GM18870 (cell line): ENCODE data around the gene TBC1D13.

ENCODE experiments used
- ATAC-seq: cut with Tn5 transposase; IDR thresholded peaks from one replicate; pipeline ENCODE4 v1.9.1; 2021; ENCODE audit warnings: moderate library complexity; ENCODE audit not compliant: unreplicated experiment

The TBC1D13 gene

DNA sequence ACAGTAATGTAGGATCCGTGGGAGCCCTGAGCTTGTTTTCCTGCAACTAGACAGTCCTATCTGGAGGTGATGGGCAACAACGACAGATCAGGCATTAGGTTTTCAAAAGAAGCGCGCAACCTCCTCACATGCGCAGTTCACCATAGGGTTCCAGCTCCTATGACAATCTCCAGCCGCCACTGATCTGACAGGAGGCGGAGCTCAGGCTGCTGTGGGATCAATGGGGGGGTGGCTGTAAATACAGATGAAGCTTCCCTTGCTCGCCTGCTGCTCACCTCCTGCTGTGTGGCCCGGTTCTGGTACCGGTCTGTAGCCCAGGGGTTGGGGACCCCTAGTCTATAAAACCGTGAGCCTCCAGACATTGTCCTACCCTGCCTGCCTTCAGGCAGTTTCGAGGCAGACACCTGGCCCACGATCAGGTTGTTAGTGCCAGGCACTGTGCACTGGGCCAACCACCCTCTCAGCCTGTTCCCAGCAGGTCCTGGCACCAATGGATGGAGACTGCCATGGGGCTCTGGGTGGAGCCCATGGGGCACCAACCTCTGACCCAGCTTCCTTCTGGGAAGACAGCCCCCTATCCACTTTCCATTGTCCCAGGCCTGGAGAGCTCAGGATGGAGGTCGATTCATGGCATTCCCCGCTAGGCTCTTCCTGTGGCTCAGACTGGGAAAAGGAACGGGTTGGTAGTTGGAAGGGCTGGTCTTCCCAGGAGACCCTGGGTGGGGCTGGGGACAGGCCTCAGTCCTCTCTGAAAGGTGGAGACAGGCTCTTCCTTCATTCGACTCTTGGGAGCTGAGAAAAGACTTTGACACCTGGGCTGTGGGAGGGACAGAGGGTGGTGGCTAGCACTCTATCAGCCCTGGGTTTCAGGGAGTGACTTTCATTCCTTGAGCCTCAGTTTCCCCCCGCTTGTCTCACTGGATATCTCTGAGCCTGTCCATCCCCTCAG is 32.9 kb downstream of the TBC1D13 start:
- ATAC-seq: no peak

DNA sequence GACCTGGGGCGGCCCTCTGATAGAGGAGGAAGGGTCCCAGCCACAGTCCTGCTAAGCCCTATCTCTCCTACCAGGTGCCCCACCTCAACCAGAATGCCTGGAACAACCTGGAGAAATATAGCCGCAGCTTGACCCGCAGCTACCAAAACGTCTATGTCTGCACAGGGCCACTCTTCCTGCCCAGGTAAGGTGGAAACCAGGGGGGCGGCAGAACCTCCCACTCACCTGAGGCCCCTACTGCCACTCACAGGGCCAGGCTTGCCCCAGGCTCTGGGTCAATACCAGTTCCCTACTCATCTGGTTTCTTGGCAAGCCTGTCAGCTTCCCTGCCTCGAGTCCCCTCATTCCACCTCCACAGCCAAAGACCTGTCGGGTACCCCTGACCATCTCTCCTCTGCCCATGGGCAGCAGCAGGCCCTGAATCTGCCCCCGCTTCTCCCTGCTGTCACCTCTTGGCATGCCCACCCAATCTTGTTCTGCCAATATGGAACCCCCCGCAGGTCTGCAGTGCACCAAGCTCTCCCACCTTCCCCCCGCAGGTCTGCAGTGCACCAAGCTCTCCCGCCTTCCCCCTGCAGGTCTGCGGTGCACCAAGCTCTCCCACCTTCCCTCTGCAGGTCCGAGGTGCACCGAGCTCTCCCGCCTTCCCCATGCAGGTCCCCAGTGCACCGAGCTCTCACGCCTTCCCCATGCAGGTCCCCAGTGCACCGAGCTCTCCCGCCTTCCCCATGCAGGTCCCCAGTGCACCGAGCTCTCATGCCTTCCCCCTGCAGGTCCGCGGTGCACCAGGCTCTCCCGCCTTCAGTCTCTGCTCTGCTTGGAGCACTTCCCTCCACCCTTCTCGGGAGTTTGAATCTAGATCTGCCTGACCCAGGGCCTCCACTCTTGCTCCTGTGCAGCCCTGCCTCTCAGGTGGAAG is 33.9 kb downstream of the TBC1D13 start:
- ATAC-seq: no peak

DNA sequence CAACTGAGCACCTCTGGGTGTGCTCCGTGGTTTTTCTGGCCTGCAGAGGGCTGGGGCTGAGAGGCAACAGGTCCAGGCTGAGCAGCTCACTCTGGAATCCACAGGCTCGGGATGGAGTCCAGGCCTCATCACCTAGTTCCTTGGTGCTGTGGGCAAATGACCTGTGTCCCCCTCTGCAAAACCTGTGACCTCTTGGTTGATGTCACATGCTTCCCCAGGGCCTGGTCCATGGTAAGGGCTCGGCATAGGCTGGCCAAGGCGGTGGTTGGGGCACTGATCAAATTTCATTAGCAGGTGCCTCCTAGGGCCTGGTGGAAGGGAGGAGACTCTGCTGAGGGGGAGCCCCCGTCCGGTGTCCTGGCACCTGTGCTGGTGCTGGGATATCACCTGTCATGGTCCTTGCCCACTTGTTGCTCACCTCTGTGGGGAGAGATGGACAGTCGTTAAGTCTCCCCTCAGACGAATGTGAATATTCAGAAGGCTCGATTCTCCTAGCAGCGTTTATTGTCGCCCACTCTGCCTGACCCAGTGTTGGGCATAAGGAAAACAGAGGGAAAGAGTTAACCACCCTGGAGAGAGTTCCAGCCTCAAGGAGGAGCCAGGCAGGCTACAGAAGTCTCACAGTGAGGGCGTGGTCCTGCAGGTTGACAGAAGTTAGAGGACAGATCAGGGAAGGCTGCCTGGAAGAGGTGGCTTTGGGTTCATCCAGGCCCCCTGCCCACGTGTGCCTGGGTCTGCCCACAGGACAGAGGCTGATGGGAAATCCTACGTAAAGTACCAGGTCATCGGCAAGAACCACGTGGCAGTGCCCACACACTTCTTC is 34.7 kb downstream of the TBC1D13 start:
- ATAC-seq: no peak

GRCh38 chr9:128822407-128823042 is 35.5 kb downstream of the TBC1D13 start:
- no peak for ATAC-seq

GRCh38 chr9:128823362-128823902 is 36.4 kb downstream of the TBC1D13 start:
- ATAC-seq: no peak

DNA sequence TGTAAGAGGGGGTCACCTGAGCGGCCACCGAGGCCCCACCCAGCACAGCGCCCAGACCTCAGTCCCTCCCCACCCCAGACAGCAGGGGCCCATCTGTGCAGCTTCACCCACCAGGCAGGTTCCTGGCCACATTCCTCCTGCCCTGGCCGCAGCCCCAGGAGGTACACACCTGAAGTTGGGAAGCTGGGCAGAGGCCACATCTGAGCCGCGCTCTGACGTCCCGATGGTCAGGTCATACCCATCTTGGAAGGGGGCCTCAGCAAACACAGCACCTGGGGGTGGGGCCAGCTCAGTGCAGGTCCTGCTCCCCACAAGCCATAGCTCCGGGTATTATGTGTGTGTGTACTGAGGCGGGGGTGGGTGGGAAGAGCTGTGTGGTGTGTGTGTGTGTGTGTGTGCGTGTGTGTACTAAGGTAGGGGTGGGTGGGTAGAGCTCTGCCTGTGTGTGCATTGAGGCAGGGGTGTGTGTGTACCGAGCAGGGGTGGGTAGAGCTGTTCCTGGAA is 36.9 kb downstream of the TBC1D13 start:
- ATAC-seq: no peak

DNA sequence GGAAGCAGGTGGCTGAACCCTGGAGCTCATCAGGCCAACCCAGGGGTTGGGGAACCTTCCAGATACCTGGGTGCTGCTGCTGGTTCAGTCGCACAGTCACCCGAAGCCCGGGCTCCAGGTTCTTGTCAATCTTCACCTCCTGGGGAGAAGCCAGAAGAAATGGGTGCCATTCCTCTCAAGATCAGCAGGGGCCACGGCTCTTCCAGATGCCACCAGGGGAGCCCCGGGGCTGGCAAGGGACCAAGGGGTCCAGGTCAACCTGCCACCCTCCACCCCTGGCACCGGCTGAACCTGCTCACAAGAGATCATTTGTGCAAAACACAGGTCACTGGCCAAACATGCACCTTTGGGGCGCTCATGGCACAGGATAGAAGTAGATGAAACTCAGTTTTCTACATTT is 37.9 kb downstream of the TBC1D13 start:
- no peak for ATAC-seq

- no peak for ATAC-seq
Observed at GRCh38 chr9:128825923-128826700, 39.1 kb downstream of the TBC1D13 start.

DNA sequence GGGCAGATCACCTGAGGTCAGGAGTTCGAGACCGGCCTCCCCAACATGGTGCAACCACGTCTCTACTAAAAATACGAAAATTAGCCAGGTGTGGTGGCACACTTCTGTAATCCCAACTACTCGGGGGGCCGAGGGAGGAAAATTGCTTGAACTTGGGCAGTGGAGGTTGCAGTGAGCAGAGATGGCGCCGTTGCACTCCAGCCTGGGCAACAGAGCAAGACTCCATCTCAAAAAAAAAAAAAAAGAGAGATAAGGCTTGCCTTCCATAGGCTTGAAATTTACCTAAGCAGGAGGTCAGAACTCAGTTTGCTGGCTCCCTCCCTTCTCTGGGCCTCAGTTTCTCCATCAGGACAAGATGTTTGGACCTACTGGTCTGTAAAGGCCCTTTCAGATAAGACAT is 41.2 kb downstream of the TBC1D13 start:
- ATAC-seq: no peak

DNA sequence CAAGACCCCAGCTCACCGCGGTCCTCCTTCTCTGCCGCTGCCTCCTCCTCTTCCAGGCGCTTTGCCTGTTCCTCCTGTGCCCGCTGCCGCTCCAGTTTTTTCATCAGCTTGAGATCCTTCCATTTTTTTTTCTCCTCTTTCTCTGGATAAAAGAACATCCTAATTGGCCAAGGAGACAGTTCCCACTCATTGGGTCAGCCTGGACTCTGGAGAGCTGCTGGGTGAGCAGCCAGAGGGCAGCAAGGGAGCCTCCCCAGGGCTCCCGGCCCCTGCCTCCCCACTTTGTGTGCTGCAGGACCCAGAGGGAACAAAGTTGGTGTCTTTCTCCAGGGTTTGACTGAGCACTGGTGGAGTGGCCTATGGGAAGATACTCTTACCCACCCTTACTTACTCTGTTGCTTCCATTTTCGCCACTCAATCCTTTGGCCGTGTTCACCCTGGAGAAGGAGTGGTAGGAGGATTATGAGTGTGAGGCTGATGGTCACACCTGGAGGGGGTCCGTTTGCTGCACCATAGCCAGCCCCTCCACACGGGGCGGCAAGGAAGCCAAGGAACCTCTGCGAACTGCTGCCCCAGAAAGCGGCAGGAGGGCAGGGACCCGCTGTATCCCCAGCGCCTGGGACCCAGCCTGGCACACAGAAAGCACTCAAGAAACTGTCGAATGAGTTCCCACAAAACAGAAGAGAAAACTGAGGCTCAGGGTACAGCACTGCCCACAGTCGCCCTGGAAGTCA is 41.8 kb downstream of the TBC1D13 start:
- no peak for ATAC-seq

GRCh38 chr9:128829477-128830251 is 42.6 kb downstream of the TBC1D13 start, which contains the start of gene SPOUT1:
TSS of gene SPOUT1 (minus strand) at chr9:128829794. CDS start at chr9:128829780, 14 bp downstream.
- ATAC-seq: peak; percentile 82

DNA sequence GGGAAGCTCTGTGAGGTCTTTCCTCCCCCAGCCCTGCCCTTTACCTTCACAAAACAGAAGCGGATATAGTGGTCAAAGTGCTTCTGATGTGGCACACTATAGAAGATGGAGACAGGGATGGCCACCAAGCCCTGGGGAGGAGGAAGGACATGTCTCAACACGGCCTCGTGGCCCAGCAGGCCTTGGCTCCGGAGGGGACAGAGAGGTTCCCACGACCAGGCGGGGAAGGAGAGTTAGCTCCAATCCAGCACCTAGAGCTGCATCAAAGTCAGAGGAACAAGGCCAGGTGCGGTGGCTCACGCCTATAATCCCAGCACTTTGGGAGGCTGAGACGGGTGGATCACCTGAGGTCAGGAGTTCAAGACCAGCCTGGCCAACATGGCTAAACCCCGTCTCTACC is 46.6 kb downstream of the TBC1D13 start:
- ATAC-seq: no peak

- no peak for ATAC-seq
Observed at GRCh38 chr9:128835246-128836210, 48.5 kb downstream of the TBC1D13 start.

GRCh38 chr9:128836509-128837145 is 49.6 kb downstream of the TBC1D13 start:
- no peak for ATAC-seq

DNA sequence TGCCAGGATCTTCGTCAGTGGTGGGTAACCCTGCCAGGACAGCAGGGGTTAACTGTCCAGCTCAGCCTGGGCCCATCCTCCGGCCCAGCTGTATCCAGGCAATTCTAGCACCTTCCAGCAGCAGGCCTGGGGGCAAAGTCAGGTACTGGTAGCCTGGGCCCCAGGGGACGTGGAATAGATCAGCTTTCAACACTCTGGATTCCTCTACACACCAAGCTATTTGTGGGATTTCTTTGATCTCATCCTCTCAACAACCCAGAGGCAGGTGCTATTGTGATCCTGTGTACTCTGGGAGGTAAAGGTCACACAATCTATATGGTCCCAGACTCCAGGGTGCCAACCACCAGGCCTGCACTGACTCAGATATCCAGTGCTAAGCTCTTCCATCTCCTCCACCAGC is 51.3 kb downstream of the TBC1D13 start:
- no peak for ATAC-seq

DNA sequence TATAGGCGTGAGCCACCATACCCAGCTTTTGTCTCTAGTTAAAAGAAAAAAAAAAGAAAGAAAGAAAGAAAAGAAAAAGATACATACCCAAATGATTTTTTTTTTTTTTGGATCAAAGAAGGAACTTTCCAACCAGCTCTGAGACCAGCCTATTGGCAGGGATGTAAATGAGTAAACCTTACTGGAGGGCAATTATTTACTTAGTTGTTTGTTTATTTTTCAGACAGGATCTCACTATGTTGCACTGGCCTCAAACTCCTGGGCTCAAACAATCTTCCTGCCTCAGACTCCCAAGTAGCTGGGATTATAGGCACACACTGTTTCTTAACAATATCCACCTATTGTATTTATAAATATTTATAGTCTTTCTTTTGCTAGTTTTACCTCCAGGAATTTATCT is 53.5 kb downstream of the TBC1D13 start:
- ATAC-seq: no peak
